Heart right ventricle (tissue), 16 donors: Measurements from ENCODE around the gene ATL3. TPM values are rescaled to one million over a fixed set of nuclear protein-coding genes. Genes with fewer than 3 reads are reported as not detected.

Experiments used
- ATAC-seq, 8 donors: fragments of 200-7000 bp; cut with Tn5 transposase; one replicate each; pipeline ENCODE4 v1.9.1; 2020; ENCODE audit warnings: mild to moderate bottlenecking in 8 of 8, moderate library complexity in 8 of 8, moderate number of reproducible peaks in 1 of 8
- DNase-seq, 2 donors: peaks; one replicate each; pipeline ENCODE4 v3.0.0-alpha.2; 2020
- H3K27ac ChIP-seq, 10 donors: fragments of 200-600 bp; sonication (generic) in 2 of 10; one replicate each; pipeline versions ENCODE4 v1.5.0 to v1.8.0; 2020 to 2022; ENCODE audit warnings: mild to moderate bottlenecking in 3 of 10
- H3K27me3 ChIP-seq, 7 donors: fragments of 200-600 bp; one replicate each; pipeline ENCODE4 v1.8.0; 2021 to 2022; ENCODE audit warnings: mild to moderate bottlenecking in 2 of 7
- H3K36me3 ChIP-seq, 9 donors: fragments of 200-600 bp; sonication (generic) in 1 of 9; one replicate each; pipeline versions ENCODE4 v1.5.0 to v1.8.0; 2020 to 2022; ENCODE audit warnings: mild to moderate bottlenecking in 2 of 9
- H3K4me1 ChIP-seq, 9 donors: fragments of 200-600 bp; sonication (generic) in 1 of 9; one replicate each; pipeline versions ENCODE4 v1.5.0 to v1.8.0; 2020 to 2022; ENCODE audit warnings: mild to moderate bottlenecking in 4 of 9
- H3K4me3 ChIP-seq, 10 donors: fragments of 200-600 bp; sonication (generic) in 2 of 10; one replicate each; pipeline versions ENCODE4 v1.5.0 to v1.8.0; 2020 to 2022; ENCODE audit warnings: mild to moderate bottlenecking in 7 of 10, moderate library complexity in 2 of 10
- H3K9me3 ChIP-seq, 11 donors: fragments of 200-600 bp in 10 of 11; sonication (generic) in 2 of 11; one replicate each; pipeline versions ENCODE4 v1.5.0 to v1.8.0; 2013 to 2022; ENCODE audit warnings: mild to moderate bottlenecking in 2 of 11, control low read depth in 1 of 11, moderate library complexity in 1 of 11
- CTCF ChIP-seq, 9 donors: fragments of 200-600 bp; sonication (generic) in 2 of 9; IDR thresholded peaks; one replicate each; pipeline versions ENCODE4 v1.5.0 to v1.8.0; 2021 to 2022; ENCODE audit warnings: antibody characterized with exemption in 9 of 9, mild to moderate bottlenecking in 5 of 9, moderate library complexity in 1 of 9
- WGBS, 2 donors: extraction: QIAGEN DNeasy Blood & Tissue Kit; methylation state at CpG; one replicate each; pipeline ENCODE4 v1.1.7; 2013; ENCODE audit warnings: inconsistent platforms in 1 of 2; 5-methylcytosine and 5-hydroxymethylcytosine counted together
- intact Hi-C, 10 donors: fragments of 100-400 bp; cut with DNase I; formaldehyde crosslinking; loops; one replicate each; pipeline versions ENCODE4 v1.11.1 to v1.14.2; 2022
- polyA plus RNA-seq, 2 donors: library from polyadenylated mRNA; stranded (reverse); fragments of 200-250 nt; gene quantifications; one replicate each; pipeline ENCODE4 v1.2.3, GENCODE V29; 2013
- total RNA-seq, 10 donors: library from RNA; stranded (reverse); fragmentation: NEBNext Ultra II Directional in 3 of 10; extraction: Animal tissue kit (Norgen Biotek cat#: 25700) in 3 of 10; gene quantifications; one replicate each; pipeline versions ENCODE4 v1.2.1 to v1.2.4, GENCODE V29; 2021 to 2023
- donor health status: Arrhythmogenic right ventricular cardiomyopathy.
- donor health status: ischemic (EF 13 %, LVEDD 7.1; RV severe dilation, severe dysfunction).
- donor health status: healthy with polysubstance abuse.
- donor health status: DM: no; HTN: yes; CAD: no.
- donor health status: DM: no; HTN: no; CAD: no.
- donor health status: ischemic (EF 25% LVEDD 6.9; RV normal size, moderate dysfunction).
- donor health status: ischemic (EF 25% LVEDD 5.7; RV mildly dilated, moderate dysfunction).
- donor health status: healthy.
- donor health status: DM: yes; HTN: yes; CAD: no.
- donor health status: Ischemic cardiomyopathy.
- donor health status: ischemic (EF 35%, LVEDD 5.7; RV mildly dilated, moderate dysfunction).
- donor health status: nonischemic (EF 11% LVEDD 7.7; RV severe dilation, severe dysfunction).
- donor health status: DM: yes; HTN: yes; CAD: no.
- donor health status: PGD.
- donor health status: ischemic (EF 29% LVEDD 5.4; RV normal size, mild dysfunction).
- donor health status: nonischemic (EF 23%, LVEDD 6.1; RV moderate dilation, normal function).

Gene ATL3
- total and polyA plus RNA-seq, 12 donors, result 5.9 to 22.2 (median 12.3) TPM

DNA sequence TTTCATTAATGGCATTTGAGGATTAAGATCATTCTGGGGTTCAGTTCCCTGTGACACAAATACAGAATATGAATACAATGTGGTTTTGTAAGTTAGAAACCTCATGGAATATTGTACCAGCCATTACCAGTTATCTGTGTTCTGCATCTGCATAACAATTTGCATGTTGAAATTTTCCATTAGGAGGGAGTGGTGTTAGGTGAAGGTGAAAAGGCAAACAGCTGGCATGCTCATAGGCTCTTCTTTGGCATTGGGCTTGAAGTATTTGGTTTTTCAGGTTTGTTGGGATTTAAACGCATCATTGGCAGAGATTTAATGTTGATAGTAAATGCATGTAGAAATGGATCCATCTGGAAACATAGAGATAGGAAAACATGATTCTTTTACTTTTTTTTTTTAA lies 28.7 kb upstream of the ATL3 start:
- H3K27me3 ChIP-seq, result no peaks in the 10 kb centered on the region
- intact Hi-C loops, result no loop called here
- ATAC-seq (no peak), DNase-seq (no peak)
- no peak overlapping the region for H3K4me3 ChIP-seq
- no peak for TF ChIP-seq CTCF (IDR thresholded peaks at IDR 0.05)
- peaks cover 0 to 18% (median 12%) of the 10 kb centered on the region in 9 donors for H3K4me1 ChIP-seq
- H3K9me3 ChIP-seq, result no peaks in the 10 kb centered on the region
- no peaks in the 10 kb centered on the region for H3K36me3 ChIP-seq
- 96 to 98% methylated on average over 1 of the region's 1 CpG for WGBS, 2 donors
- H3K27ac ChIP-seq, result no peak overlapping the region

DNA sequence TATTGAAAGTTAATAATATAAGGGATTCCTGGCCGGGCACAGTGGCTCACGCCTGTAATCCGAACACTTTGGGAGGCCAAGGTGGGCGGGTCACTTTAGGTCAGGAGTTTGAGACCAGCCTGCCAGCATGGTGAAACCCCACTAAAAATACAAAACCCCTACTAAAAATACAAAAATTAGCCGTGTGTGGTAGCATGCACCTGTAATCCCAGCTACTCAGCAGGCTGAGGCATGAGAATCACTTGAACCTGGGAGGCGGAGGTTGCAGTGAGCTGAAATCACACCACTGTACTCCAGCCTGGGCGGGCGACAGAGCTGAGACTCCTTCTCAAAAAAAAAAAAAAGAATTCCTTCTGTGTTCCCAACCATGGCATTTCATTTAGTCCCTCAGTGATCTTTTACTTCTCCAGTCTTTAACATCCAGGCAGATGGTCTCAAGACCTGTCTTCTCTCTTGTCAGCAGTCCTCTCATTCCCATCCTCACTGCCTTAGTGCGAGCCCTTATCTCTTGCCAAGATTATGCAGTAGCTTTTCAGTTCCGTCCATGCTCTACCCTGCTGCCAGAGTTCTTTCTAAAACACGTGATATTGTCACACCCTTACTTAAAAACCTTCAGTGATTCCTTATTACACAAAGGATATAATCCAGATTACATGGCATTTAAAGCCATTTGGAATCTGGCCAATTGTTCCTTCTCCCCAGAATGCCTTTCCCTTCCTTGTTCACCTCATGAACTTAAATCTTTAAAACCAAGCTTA lies 28.0 kb upstream of the ATL3 start:
- peak overlapping the region in 1 of 10 donors; percentile 12 for H3K27ac ChIP-seq
- no peaks in the 10 kb centered on the region for H3K27me3 ChIP-seq
- no peak overlapping the region for H3K4me3 ChIP-seq
- H3K36me3 ChIP-seq, result no peaks in the 10 kb centered on the region
- ATAC-seq, result peak in 3 of 8 donors; percentile 50 to 60 (median 55)
- TF ChIP-seq CTCF (IDR thresholded peaks at IDR 0.05), result no peak
- intact Hi-C loops, result no loop called here
- WGBS, 2 donors, result 68 to 72% methylated on average over 11 of the region's 11 CpGs
- DNase-seq, result no peak
- H3K9me3 ChIP-seq, result no peaks in the 10 kb centered on the region
- H3K4me1 ChIP-seq, result peaks cover 0 to 19% (median 12%) of the 10 kb centered on the region in 9 donors

DNA sequence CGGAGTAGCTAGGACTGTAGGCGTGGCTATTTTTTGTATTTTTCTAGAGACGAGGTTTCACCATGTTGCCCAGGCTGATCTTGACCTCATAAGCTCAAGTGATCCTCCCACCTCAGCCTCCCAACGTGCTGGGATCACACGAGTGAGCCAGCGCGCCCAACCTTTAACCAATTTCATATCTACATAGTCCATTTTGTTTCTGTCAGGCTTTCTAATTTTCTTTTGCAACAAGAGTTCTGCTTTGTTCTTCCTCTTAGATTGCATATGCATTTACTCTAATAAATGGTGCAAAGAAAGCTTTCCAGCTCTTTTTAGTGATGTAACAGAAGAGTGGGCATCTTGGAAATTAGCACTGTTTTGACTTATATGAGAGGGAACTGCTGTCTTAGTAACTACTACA lies 23.4 kb upstream of the ATL3 start:
- 96 to 97% methylated on average over 7 of the region's 7 CpGs for WGBS, 2 donors
- intact Hi-C loops, result no loop called here
- H3K27me3 ChIP-seq, result no peaks in the 10 kb centered on the region

DNA sequence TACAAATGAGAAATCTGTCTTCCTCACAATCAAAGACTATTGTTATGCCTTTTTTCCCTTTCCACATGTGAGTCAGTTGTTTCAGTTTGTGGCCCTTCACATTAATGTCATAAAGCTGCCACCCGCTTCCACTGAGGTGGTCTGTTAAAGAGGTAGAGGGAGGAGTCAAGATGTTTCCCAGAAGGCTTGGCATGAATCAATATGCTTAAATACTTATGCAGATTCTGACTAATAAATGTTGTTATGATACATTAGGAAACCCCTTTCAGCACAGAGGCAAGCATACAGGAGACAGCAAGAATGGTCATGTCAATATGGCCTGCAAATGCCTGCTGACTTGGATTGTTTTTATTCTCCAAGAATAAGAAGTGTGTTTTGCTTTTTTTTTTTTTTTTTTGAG lies 16.7 kb upstream of the ATL3 start:
- no peaks in the 10 kb centered on the region for H3K36me3 ChIP-seq
- intact Hi-C loops, result no loop called here
- H3K9me3 ChIP-seq, result no peaks in the 10 kb centered on the region
- H3K27me3 ChIP-seq, result no peaks in the 10 kb centered on the region
- H3K4me1 ChIP-seq, result peaks cover 2 to 71% (median 25%) of the 10 kb centered on the region in 9 donors
- TF ChIP-seq CTCF (IDR thresholded peaks at IDR 0.05), result no peak
- no peak for DNase-seq
- 96 to 100% methylated on average over 1 of the region's 1 CpG for WGBS, 2 donors
- H3K4me3 ChIP-seq, result no peak overlapping the region
- H3K27ac ChIP-seq, result no peak overlapping the region
- no peak for ATAC-seq

More for the DNA sequence above, 23.4 kb upstream of the ATL3 start:
- ATAC-seq, result no peak
- no peaks in the 10 kb centered on the region for H3K36me3 ChIP-seq
- H3K4me1 ChIP-seq, result peaks cover 0 to 18% (median 8%) of the 10 kb centered on the region in 9 donors
- no peak for DNase-seq
- H3K4me3 ChIP-seq, result no peak overlapping the region
- no peak for TF ChIP-seq CTCF (IDR thresholded peaks at IDR 0.05)
- no peak overlapping the region for H3K27ac ChIP-seq
- H3K9me3 ChIP-seq, result no peaks in the 10 kb centered on the region
